CD4-positive, alpha-beta T cell treated with Interleukin-6 at 100 ng/mL for 8 hours (primary cell): Measurements from ENCODE around the gene ANKS6.

ENCODE experiments used
- DNase-seq: peaks from one replicate; pipeline ENCODE4 v3.0.0-alpha.2; 2020; ENCODE audit warnings: mixed read lengths, low spot score

Gene ANKS6

GRCh38 chr9:98738741-98739140, 57.6 kb downstream of the ANKS6 start:
- no peak for DNase-seq

GRCh38 chr9:98736226-98736625, 60.1 kb downstream of the ANKS6 start:
- DNase-seq: no peak

- no peak for DNase-seq
Measured at GRCh38 chr9:98732801-98733200, 63.6 kb downstream of the ANKS6 start.

GRCh38 chr9:98732091-98732490, 64.3 kb downstream of the ANKS6 start:
- no peak for DNase-seq

- DNase-seq: no peak
Measured at GRCh38 chr9:98730871-98731270, 65.5 kb downstream of the ANKS6 start.

- no peak for DNase-seq
Measured at GRCh38 chr9:98728500-98728899, 67.9 kb downstream of the ANKS6 start.

GRCh38 chr9:98727428-98727827, 68.9 kb downstream of the ANKS6 start:
- no peak for DNase-seq

GRCh38 chr9:98726735-98727134, 69.6 kb downstream of the ANKS6 start:
- no peak for DNase-seq

- no peak for DNase-seq
Measured at GRCh38 chr9:98724810-98725530, 71.4 kb downstream of the ANKS6 start.

GRCh38 chr9:98721643-98722042, 74.7 kb downstream of the ANKS6 start:
- no peak for DNase-seq

GRCh38 chr9:98720402-98720801, 76.0 kb downstream of the ANKS6 start:
- no peak for DNase-seq

- no peak for DNase-seq
Measured at GRCh38 chr9:98719055-98719454, 77.3 kb downstream of the ANKS6 start.

- DNase-seq: no peak
Measured at GRCh38 chr9:98714833-98715232, 81.5 kb downstream of the ANKS6 start.

GRCh38 chr9:98712987-98713386, 83.4 kb downstream of the ANKS6 start:
- no peak for DNase-seq

- no peak for DNase-seq
Measured at GRCh38 chr9:98709968-98710965, 86.1 kb downstream of the ANKS6 start.

- DNase-seq: no peak
Measured at GRCh38 chr9:98708933-98709911, 87.1 kb downstream of the ANKS6 start, which contains the start of gene GABBR2. GABBR2 (minus strand) TSS chr9:98708935; CDS start chr9:98708737, 198 bp downstream.

GRCh38 chr9:98708103-98708932, 88.0 kb downstream of the ANKS6 start:
- no peak for DNase-seq

- no peak for DNase-seq
Measured at GRCh38 chr9:98707166-98708102, 88.9 kb downstream of the ANKS6 start.

GRCh38 chr9:98706651-98707165, 89.6 kb downstream of the ANKS6 start:
- no peak for DNase-seq
